ENCODE data around the gene UGT1A5.

- TF ChIP-seq, protein P1, sequence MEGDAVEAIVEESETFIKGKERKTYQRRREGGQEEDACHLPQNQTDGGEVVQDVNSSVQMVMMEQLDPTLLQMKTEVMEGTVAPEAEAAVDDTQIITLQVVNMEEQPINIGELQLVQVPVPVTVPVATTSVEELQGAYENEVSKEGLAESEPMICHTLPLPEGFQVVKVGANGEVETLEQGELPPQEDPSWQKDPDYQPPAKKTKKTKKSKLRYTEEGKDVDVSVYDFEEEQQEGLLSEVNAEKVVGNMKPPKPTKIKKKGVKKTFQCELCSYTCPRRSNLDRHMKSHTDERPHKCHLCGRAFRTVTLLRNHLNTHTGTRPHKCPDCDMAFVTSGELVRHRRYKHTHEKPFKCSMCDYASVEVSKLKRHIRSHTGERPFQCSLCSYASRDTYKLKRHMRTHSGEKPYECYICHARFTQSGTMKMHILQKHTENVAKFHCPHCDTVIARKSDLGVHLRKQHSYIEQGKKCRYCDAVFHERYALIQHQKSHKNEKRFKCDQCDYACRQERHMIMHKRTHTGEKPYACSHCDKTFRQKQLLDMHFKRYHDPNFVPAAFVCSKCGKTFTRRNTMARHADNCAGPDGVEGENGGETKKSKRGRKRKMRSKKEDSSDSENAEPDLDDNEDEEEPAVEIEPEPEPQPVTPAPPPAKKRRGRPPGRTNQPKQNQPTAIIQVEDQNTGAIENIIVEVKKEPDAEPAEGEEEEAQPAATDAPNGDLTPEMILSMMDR (IDR thresholded peaks at IDR 0.05; ENCODE audit: insufficient read depth, low read length, poor library complexity, severe bottlenecking) = no peak
- no peak for TF ChIP-seq EZH2phosphoT487 (conservative IDR thresholded peaks at IDR 0.05; ENCODE audit: low read length)
These were observed 46.1 kb downstream of the UGT1A5 start for GRCh38 chr2:233758849-233759248.

Data from SU-DHL-6 (cell line).